SK-MEL-5 (cell line): ENCODE measurements around the gene CDK15. TPM values are rescaled to one million over a fixed set of nuclear protein-coding genes. Genes with fewer than 3 reads are reported as not detected.

Experiments
- DNase-seq: peaks from one replicate; pipeline ENCODE4 v3.0.0-alpha.2; 2016; ENCODE audit warnings: low read depth, low spot score
- in situ Hi-C: cut with HindIII; loops from 2 replicates; pipeline ENCODE4 v1.10.0; 2016; ENCODE audit warnings: low sequenced_read_pairs, high pct_unique_total_duplicates, low pct_unique_long_range_greater_than_20kb
- total RNA-seq: library from RNA; depleted of rRNA; stranded (reverse); fragments of >200 nt; shearing (Covaris generic); gene quantifications from 2 replicates; pipeline ENCODE4 v1.2.3, GENCODE V29; 2014

CDK15 gene
- total RNA-seq, 1 experiment from 2014 or later: 0.95 TPM

- in situ Hi-C loops: no loop called here
- DNase-seq: no peak
Observed at GRCh38 chr2:201882353-201883090, 76.2 kb downstream of the CDK15 start.

DNA sequence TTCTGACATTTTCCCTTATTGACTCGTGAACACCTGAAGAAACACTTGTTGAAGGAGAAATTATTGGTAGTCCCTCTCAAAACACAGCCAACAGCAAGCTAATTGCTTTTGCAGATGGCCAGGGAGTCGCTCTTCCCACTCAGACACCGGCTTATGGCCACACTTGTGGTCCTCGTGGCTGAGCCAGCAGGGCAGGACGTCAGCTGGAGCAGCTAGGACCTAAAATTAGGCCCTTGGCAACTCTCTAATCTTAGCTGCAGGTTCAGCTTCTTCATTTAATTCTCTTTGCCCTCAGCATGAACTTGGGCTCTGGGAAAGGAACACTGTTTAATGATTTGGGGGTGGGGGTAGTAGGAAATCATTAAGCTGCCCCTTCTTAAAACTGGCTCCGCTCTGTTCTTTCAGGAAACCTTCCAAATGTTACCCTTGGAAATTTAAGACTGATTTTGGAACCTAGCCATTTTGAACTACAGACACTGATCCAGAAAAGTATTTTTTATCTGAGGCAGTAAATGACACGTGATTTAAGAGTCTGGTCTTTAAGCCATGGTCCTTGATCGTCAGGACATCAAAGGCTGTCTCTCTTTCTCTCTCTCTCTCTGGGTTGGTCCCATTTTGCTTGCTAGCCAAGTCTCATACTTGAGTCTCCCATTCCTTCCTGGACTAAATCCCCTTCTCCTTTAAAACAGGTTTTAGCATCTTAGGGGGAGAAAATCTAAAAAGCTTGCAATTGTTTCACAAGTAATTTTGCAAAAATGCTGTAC, 77.5 kb downstream of the CDK15 start:
- in situ Hi-C loops: no loop called here
- no peak for DNase-seq

GRCh38 chr2:201886504-201886903, 80.2 kb downstream of the CDK15 start:
- in situ Hi-C loops: no loop called here
- DNase-seq: no peak

DNA sequence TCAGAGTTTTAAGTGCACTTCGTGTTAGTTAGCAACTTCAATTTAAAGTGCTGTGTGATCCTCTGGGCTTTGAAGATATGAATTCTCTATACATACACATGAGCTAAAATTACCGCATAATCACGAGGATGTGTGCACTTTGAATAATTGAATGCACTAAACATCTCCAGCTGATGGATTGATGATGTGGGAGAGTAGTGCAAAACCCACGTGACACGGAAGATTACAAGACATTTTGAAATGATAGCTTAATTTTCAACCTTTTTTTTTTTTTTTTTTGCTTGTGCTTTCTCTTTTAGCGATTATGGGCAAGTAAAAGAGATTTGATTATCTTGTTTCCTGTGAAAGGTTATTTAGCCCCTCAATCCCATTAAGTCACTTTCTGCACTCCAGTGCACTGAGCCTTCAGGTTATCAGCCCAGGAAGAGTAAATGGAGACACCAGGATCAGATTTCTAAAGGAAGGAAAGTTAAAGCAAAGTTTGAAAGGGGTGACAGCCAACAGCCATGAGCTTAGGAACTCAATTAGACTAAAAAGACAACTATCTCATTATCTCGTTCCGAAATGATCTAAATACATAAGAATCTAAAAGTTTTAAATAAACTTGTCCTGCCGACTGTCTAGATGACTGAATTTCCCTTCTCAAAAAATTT, 81.6 kb downstream of the CDK15 start:
- DNase-seq: no peak
- in situ Hi-C loops: no loop called here

DNA sequence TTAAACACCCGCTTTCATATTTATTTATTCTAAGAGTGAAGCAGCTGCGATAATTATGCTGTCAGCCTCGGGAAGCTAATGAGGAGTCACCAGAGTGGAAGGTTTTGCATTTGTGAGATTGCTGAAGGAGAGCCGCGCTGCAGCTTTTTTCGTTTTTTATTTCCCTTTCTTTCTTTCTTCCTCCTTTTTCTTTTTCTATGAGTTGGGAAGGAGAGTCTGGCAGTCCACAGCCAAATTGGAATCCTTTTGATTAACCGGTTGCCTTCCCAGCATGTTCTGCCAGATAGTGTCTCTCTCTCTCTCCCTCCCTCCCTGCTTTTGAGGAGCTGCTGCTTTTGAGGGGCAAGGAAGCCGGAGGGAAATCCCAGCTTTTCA, 82.1 kb downstream of the CDK15 start:
- in situ Hi-C loops: no loop called here
- DNase-seq: no peak

DNA sequence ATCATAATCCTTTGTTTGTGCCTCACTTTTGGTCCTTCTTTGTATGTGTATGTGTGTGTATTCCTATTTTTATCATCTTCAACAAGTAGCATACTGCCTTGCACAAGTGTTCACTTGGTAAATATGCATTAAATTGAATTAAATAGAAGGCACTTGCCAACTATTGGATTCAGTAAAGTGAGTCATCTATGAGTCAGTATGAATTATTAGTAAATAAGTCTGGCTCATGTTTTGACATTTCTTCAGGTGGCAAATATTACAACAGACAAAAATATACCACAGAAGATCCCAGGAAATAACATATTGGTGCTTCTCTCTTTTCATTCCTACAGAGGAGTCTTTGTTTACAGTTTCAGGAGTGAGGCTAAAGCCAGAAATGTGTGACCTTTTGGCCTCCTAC, 84.1 kb downstream of the CDK15 start:
- in situ Hi-C loops: no loop called here

GRCh38 chr2:201891676-201892075, 85.3 kb downstream of the CDK15 start:
- DNase-seq: no peak
- in situ Hi-C loops: no loop called here

More for the DNA sequence above, 84.1 kb downstream of the CDK15 start:
- DNase-seq: peak; percentile 42

- in situ Hi-C loops: no loop called here
Observed at GRCh38 chr2:201892516-201892915, 86.2 kb downstream of the CDK15 start.

GRCh38 chr2:201900362-201900761, 94.0 kb downstream of the CDK15 start:
- in situ Hi-C loops: no loop called here
- DNase-seq: no peak

More at GRCh38 chr2:201892516-201892915, 86.2 kb downstream of the CDK15 start:
- DNase-seq: no peak

DNA sequence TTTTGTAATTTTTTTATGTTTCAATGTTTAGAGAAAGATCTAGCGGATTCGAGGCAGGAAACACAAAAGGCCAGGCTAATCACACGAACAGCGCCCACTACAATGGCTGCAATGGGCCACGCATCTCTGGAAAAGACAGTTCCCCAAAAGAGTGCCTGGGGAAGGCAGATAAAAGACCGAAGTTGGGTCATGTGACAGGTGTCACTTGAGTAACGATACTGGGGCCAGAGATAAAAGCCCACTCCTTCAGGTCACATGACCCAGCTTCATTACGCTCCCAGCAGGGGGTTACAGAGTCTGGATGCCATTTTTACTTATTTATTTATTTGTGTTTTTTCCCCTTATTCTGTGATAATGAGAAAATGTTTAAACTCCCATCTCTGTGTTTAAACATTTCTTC, 95.4 kb downstream of the CDK15 start:
- in situ Hi-C loops: no loop called here
- no peak for DNase-seq

DNA sequence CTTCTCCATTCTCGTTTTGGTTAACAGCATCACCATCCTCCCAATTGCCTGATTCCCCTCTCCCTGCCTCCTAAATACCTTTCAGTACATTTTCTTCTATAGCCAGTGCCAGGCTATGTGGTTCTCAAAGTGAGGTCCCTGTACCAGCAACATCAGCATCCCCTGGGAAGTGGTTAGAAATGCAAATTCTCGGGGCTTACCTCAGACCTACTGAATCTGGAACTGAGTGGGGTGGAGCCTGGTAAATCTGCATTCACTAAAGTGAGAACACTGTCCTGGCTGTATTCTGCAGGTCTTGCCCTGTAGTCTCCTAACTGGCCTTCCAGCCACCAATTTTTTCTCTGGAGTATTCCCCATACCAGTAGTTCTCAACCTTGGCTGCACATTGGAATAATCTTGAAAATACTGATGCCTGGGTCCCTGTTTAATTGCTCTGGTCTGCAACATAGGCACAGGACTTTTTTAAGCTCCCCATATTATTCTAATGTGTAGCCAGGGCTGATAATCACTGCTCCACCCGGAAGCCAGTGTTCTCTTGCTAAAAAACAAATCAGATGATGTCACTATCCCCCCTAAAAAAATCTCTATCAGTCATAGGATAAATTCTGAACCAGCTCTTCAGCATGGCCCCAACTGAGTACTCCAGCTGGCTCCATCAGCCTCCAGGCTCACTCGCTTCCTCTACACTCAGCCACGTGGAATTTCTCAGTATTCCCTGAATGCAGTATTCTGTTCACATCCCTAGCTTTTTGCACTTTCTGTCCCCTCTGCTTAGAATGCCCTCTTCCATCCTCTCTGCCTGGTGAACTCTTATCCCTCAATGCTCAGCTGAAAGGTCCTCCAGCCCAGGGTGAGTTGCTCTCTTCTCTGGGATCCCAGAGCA, 98.4 kb downstream of the CDK15 start:
- in situ Hi-C loops: no loop called here
- DNase-seq: no peak

GRCh38 chr2:201906777-201907562, 100.6 kb downstream of the CDK15 start:
- in situ Hi-C loops: no loop called here

GRCh38 chr2:201907563-201907881, 101.2 kb downstream of the CDK15 start:
- DNase-seq: no peak
- in situ Hi-C loops: no loop called here

More at GRCh38 chr2:201906777-201907562, 100.6 kb downstream of the CDK15 start:
- DNase-seq: no peak

- in situ Hi-C loops: no loop called here
- peak; percentile 42 for DNase-seq
Observed at GRCh38 chr2:201908901-201909300, 102.6 kb downstream of the CDK15 start.

GRCh38 chr2:201909348-201909747, 103.0 kb downstream of the CDK15 start:
- in situ Hi-C loops: no loop called here
- no peak for DNase-seq

- in situ Hi-C loops: no loop called here
- DNase-seq: no peak
Observed at GRCh38 chr2:201909961-201910361, 103.6 kb downstream of the CDK15 start.

DNA sequence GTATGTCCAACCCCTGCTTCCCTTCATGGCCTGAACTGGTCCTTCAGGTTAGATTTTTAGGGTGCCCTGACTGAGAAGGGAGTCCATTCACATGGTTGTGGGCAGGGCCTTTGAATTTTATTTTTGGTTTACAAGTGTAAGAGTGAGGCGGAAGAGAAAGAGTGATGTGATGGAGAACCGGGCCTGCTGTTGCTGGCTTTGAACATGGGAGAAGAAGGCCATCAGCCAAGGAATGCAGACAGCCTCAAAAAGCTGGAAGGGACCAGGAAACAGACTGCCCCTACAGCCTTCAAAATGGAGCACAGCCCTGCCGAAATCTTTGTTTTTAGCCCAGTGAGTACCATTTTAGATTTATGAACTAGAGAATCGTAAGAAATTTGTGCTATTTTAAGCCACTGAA, 105.0 kb downstream of the CDK15 start:
- DNase-seq: no peak
- in situ Hi-C loops: no loop called here
